Activated T-cell treated with anti-CD3 and anti-CD28 coated beads for 48 hours (primary cell): Measurements from ENCODE around the gene GLIS2.

Experiments
- DNase-seq: peaks from one replicate; pipeline ENCODE4 v3.0.0-alpha.2; 2020; ENCODE audit warnings: low read depth

Gene GLIS2

DNA sequence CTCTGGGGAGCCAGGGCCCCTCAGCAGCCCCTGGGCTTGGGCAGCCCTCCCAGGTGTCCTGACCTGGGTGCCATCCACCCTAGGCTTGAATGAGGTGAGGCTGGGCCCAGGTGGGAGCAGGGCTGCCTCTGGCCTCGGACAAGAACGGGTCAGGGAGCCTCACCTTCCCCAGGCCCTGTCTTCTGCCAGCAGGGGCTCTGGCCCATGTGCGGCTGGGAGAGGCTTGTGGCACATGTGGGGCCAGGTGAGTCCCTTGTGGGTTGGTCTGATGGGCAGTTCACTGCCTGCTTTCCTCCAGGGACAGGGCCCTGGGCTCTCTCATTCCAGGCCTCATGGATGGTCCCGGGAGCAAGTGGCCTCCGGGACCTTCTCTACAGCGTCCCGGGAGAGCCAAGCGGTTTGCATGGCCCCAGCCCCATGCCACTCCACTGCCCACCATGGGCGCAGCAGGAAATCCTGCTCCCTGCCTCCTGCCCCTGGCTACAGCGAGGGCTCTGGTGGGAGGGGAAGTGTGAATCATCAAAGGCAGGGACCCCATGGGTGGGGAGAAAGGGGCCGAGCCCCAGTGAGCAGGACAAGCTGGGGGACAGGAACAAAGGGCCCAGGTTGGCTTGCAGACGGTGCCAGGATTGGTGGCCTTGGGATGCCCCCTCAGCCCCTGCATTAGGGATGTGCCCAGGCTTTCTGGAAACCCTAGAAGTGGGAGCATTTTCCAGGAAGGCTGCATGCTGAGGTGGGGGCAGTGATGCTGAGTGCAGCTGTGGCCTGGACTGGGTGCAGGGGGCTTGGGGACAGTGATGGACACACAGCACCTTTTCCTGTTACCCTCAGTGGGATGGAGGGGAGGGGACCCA lies 68.0 kb downstream of the GLIS2 start:
- no peak for DNase-seq

- DNase-seq: no peak
Observed at GRCh38 chr16:4384509-4384942, 68.7 kb downstream of the GLIS2 start.

GRCh38 chr16:4385066-4385788 lies 69.4 kb downstream of the GLIS2 start:
- DNase-seq: no peak

DNA sequence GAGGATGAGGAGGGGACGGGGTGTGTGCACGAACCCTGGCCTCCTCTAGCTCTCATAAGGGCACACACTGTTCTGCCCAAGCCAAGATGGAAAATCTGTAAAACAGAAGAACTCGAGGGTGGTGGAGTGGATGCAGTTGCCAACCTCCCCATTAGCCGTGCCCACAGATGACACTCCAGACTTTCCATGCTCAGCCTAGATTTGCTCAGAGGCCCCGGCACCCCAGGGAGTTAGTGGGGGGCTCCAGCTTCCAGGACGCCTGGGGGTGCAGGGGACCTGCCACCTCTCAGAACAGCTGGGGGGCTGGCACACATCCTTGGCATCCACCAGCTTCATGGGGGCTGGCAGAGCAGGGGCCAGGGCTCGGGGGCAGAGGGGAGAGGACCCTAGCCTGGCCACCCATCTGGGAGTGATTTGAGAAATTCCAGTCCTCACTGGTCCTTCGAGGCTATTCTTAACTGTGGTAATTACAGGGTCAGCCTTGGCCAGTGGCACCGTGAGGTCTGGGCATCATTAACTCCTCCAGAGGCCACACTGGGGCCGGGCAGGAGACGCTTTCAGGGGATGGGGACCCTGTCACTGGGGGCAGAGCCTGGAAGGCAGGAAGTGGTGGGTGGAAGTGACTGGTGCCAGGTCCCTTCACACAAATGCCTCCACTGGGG lies 70.1 kb downstream of the GLIS2 start:
- DNase-seq: no peak

- no peak for DNase-seq
Observed at GRCh38 chr16:4386451-4386805, 70.6 kb downstream of the GLIS2 start.

- DNase-seq: no peak
Observed at GRCh38 chr16:4386951-4387565, 71.2 kb downstream of the GLIS2 start.

- DNase-seq: no peak
Observed at GRCh38 chr16:4387781-4388180, 71.9 kb downstream of the GLIS2 start.

GRCh38 chr16:4388271-4389021 lies 72.6 kb downstream of the GLIS2 start:
- no peak for DNase-seq
